NCI-H2081 treated with DMSO at 0.1 percent for 48 hours (cell line): ENCODE measurements around the gene URB1.
"Not testable (repeated sequence)": the region's sequence is repeated elsewhere in the genome, so short reads cannot be mapped to it uniquely, and the experiment has no call there.

ENCODE experiments used
- DNase-seq: peaks from one replicate; lab custom pipeline; 2025; lab: John Stamatoyannopoulos, UW

The URB1 gene

DNA sequence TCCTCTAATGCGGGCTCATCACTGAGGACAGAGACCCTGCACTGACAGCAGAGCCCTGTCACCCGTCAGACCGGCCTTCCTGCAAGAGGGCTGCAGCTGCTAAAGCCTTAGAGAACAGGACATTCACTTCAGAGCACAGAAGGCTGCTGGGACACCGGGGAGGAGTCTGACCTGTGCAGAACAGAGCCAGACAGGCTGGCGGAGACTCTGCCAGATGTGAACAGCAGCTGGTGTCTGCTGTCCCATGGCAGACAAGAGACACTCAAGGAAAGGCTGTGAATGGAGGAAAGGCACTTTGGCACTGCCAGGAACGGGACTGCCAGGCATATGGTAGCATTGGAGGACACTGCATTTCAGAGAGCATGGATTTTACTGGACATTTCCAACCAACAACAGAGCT is 72.8 kb downstream of the URB1 start:
- DNase-seq = no peak

DNA sequence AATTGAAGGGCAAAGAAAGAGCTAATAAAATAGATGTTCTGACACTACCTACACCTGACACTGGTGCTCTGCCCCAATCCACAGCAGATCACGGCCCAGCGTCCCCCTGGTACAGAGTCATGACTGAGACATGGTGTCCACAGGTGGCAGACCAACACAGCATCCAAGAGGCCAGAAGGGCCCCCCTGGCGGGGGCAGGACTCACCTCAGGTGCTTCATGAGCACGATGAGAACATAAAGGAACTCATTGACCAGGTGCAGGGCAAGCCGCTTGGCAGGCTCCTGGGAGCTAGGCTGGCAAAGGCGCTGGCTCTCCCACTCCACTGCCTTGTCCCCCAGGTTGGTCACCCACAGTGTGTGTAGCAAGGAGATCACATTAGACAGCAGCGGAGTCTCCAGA is 73.8 kb downstream of the URB1 start:
- no peak for DNase-seq

DNA sequence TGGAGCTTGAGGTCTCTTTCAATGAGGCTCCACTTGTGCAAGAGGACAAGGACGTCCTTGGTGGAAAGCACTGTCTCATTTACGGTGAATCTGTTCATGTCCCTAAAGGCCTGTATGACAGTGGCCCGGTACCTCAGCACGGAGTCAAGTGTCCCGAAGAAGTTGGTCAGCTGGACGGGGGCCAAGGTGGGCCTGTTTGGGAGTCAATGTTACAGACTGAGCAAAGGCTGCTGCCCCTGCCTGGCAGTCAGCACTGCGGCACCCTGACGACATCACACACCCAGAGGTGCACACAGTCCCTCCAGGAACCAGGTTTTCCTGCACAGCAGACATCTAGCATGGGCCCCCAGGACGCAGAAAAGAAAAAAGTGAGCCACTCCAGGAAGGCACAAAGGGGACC is 75.1 kb downstream of the URB1 start:
- no peak for DNase-seq

DNA sequence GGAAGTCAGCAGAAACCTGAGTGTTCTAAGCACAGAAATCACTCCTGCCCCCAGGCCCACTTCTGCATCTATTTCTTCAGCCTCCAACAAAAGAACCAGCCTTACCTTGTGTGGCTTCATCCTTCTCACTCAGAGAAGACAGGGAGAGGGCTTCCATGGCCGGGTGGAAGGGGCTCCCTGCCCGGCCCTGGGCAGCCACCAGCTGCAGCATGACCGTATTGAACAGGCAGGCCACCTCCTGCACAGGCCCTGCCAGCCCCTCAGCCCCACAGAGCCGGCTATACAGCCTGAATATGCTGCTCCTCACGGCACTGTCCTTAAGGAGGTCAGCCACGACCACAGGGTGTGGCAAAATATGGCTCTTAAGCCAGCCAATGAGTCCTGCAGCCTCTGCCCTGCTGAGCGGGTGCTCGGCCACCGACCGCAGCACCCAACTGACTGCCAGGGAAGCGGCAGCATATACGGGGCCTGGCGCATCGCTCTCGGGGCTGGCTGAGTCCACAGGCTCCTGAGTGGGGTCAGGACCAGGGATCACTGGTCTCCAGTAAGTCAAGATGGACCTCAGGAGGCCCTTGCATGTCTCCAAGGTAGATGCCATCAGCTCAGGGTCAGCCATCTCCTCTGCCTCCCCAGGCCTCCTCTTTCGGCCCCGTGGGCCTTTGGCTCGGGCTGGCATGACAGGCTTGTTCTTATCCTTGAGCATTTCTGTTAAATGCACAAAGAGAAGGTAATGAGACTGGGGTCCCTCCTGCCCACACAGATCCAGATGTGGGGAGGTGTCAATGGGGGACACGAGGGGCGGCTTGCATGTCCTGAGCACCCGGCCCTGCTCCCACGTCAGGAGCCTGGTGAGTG is 76.2 kb downstream of the URB1 start:
- DNase-seq = no peak

DNA sequence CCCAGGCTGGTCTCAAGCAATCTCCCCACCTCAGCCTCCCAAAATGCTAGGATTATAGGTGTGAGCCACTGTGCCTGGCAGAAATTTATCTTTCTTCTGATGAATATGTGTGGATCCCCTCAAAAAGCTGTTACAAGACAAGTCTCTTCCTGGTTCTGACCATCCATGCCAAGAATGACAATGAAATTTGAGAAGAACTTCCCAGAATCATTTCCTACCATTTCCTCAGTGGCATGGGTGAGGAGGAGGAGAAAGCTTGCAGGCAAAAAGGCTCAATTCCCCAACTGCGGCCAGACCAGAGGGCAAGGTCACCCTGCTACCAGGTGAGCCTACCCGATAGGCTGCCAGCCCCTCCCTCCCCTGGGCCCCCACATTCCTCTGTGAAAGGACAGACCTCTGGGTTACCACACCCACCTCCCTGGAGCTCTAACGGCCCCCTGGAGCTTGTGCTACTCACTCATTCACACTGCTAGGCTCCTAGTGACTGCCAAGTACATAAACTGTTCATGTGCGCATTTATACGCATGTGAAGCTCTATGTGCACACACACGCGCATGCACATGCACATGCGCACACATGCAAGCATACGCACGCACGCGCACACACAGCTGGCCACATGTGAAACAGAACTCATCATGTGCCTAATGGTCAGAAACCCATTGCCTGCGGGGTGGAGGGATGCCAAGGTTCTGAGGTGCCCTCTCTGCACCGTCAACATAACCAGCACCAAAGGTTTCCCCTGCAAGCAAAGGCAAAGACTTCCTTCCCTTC is 77.1 kb downstream of the URB1 start:
- DNase-seq = no peak

DNA sequence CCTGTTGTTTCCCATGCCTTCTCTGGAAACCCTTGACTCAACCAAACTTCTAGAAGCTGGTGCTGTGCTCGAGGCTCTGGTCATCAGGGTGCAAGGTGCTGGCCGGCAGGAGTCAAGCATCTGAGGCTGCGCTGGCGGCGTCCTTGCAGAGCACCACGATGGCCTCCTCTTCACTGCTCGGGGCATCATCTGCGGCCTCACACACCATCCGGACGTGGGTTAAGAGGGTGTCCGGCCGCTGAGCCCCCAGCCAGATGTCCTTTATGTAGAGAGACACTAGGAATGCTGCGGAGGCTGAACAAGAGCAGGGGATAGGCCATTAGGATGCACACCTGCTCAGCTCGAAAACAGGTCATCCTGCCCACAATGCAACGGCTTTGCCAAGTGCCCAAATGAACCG is 78.0 kb downstream of the URB1 start:
- DNase-seq = no peak

DNA sequence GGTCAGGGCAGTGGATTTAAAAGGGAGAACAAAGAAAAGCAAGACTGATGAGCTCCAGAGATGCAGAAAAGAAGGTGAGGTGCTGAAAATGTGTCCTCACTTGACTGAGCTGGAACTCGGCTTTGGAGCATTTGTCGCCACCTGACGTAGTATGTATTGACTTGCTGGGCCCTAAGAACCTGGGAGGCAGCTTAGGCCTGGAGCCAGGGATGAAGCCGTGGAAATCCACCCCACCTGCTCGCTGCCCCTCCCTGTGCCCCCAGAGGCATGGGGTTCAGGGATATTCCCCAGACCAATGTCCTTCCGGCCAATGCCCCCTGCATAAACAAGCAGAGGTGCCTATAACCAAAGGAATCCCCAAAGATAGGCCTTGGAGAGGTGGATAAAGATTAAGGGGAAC is 79.8 kb downstream of the URB1 start:
- DNase-seq = no peak

DNA sequence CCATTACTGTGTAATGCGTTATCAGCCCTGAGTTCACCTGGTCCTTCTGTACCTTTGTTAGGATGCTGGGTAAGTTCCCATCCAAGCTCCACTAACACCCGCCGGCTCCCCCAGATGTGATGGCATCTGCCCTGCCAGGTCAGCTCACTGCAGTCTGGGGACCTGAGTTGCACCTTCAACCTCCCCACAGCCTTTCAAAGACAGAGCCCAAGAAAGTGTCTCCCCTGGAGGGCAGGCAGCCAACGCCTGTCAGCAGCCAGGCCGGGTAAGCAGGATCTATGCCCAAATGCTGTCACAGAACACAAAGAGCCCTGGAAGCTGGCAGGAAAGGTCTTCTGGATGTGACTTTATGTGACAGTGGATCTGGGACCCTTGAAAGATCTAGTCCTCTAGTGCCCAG is 80.5 kb downstream of the URB1 start:
- no peak for DNase-seq

DNA sequence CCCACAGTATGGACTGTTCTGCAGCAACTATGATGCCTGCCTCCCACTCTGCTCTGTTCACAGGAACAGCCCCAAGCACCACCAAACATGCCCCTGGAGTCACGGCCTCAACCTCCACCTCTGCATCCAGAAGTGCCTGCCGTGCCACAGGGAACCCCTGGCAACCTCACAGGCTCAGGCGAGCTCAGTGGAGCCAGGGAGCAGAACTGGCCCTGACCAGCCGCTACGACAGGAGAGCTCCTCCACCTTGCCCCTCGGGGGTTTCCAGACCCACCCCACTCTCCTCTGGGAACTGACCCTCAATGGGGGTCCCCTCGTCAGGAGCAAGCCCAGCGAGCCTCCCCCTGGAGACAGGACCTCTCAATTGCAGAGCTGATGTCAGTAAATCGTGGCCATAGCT is 81.2 kb downstream of the URB1 start:
- no peak for DNase-seq

DNA sequence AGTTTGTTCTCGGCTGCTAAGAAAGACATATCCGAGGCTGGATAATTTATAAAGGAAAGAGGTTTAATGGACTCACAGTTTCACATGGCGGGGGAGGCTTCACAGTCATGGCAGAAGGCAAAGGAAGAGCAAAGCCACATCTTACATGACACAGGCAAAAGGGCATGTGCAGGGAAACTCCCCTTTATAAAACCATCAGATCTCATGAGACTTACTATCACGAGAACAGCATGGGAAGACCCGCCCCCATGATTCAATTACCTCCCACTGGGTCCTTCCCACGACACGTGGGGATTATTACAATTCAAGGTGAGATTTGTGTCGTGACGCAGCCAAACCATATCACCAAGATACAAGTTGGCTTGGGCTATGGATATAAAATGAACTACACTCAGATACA is 81.8 kb downstream of the URB1 start:
- DNase-seq = not testable (repeated sequence)

DNA sequence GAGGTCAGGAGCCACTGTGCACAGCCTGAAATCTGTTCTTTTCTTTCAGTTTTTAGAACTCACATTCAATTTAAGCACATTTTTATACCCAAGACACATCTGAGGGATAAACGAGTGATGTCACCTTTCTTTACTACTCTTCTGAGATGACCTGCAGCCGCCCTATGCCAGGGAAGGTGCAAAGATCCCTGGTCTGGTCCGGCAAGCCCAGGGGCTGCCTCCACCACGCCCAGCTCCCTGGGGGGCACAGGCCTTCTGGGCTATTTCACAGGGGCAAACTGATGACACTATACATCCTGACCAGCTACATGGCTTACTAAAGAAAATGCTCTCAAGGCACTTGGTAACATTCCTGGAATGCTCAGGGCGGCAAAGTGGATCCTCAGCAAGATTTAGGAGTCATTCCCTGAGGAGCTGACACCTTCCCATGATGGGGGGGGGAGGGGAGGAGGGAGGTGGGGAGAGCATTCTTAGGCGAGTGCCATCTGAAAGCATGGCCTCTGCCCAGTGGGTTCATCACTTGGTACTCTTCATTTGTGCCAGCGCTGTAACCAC is 82.8 kb downstream of the URB1 start:
- DNase-seq = no peak

DNA sequence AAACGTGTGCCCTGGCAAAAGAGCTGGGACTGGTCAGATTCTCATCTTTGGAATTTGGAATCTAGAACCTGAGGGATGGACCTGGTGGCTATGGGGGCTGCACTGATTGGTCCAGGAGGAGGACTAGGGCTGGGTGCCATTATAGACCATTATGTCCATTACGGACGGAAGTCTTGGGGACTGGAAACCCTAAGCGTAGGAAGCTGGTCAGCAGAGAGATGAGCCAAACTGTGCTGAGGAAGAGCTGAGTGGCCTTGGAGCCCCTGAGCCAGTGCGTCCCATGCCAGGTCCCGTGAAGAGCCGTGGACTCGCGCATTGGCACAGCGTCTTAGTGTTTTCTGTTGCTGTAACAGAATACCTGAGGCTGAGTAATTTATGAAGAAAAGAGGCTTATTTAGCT is 84.1 kb downstream of the URB1 start:
- DNase-seq = no peak

DNA sequence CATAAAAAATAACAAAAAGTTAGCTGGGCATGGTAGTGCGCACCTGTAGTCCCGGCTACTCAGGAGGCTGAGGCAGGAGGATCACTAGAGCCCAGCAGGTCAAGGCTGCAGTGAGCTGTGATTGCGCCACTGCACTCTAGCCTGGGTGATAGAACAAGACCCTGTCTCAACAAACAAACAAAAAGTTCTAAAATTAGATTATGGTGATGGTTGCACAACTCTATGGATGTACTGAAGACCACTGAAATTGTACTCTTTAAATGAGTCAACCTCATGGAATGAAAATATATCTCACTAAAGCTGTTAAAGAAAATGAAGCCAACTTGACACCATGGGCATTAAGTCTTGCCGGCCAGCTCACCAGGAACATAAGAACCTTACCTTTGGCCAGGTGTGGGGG is 85.1 kb downstream of the URB1 start:
- DNase-seq = no peak

DNA sequence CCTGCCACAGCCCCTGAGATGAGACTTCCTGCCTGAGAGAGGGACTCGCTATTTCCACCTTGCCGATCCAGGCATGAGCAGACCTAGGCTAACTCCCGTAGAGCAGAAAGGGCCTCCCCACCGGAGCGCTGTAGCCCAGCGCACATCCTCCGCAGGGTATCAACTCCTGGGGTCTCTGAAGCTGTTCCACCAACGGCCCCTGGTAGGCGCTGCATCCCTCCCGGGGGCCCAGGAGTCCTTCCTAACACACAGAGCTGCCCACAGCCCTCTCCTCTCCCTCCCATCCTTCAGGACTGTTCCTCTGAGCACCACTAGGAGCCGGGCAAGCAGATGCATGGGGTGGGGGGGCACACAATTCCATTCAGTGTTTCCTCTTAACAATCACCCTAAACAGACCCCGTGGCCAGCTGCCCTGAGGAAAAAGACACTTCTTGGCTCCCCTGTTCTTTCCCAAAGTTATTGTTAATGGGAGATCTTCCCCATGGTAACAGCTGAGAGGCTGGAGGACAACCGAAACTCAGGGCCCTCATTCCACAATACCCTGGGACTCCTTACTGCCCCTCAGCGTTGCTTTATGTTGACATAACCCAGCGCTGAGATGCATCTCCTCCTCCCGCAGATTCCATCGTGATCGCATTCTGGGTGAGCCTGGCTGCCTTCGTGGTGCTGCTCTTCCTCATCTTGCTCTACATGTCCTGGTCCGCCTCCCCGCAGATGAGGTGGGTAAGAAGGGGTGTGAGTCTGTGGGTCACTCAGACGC is 86.6 kb downstream of the URB1 start:
- DNase-seq = no peak

DNA sequence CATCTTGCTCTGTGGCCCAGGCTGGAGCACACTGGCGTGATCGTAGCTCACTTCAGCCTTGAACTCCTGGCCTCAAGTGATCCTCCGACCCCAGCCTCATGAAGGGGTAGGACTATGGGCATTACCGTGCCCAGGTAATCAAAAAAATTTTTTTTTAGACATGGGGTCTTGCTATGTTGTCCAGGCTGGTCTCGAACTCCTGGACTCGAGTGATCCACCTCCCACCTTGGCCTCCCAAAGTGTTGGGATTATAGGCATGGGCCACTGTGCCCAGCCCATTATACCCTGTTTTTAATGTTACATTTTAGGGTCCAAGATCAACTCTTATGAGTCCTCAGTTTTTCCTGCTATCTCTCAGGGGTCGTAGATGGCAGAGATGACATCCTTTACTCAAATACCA is 87.8 kb downstream of the URB1 start:
- no peak for DNase-seq

DNA sequence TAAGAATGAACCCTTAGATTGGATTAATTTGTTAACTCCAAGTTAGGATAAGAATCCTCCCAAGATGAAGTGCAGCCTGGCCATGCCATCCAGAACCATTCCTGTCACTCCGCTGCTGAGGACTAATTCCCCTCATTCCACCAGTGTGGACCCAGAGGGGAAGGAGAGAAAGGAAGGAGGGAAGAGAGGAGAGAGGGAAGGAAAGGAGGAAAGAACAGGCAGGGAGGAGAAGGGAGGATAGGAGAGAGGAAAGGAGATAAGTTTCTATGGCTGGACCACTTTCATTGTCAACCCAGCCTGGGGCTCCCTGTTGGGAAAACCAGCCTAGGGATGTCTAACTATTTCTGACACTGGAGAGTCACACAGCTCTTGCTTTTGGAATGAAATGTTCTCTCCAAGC is 89.4 kb downstream of the URB1 start:
- no peak for DNase-seq

DNA sequence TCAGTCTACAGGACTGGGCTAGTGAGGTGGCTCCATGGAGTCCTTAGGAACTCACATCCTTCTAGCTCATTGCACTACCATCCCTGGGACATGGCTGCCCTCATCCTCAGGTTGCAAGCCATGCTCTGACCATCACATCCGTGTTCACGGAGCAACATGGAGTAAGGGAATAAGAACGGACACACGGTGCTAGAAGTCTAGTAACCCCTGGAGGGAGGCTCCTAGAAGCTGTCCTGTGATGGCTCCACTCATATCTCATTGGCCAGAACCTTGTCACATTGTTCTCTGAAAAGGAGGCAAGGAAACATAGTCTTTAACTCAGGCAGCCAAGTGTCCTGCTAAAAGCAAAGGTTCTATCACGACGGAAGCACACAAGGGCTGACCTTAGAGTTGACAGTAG is 90.3 kb downstream of the URB1 start:
- no peak for DNase-seq

DNA sequence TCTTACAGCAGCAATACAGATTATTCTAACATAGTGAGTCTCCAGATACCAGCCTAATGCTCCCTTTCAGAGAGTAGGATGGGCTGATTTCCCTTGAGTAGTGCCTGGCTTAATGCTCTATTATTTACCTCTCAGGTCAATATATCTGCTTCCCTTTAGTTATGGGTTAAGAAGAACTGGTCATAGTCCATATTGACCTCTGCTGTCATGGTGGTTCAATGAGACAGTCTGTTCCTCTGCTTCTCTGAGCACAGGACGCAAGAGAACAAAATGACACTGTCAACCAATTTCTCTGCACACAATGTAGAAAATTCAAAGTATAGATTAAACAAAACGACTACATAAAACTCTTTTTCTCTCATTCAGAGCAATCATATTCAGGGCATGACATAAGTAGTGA is 91.2 kb downstream of the URB1 start:
- no peak for DNase-seq

DNA sequence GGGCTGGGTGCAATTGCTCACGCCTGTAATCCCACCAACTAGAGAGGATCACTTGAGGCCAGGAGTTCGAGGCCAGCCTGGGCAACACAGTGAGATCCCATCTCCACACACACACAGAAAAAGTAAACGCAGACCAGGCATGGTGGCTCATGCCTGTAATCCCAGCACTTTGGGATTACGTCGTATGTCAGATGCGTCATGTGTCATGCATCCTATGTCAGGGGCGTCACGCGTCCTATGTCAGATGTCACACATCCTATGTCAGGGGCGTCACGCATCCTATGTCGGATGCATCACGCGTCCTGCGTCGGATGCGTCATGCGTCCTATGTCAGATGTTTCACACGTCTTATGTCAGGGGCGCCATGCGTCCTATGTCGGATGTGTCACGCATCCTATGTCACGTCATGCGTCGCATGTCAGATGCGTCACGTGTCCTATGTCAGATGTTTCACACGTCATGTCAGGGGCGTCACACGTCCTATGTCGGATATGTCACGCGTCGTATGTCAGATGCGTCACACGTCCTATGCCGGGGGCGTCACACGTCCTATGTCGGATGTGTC is 92.6 kb downstream of the URB1 start:
- no peak for DNase-seq

DNA sequence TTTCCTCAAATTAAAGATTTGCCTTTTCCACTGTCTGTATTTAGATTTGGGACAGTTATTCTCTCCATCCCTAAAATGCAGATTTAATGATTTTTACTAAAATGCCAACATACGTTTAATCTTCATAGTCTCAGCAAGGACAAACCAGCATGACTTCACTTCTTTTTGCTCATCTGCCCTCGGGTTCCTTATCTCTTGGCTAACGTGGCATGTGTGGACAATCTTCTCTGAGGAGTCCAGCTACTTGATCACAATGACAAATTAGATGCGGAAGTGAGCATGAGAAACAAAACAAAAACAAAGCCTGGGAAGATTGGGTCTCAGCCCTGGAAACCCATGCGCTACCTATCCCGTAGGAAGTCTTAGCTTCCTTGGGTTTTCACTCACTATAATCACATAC is 93.1 kb downstream of the URB1 start:
- no peak for DNase-seq

DNA sequence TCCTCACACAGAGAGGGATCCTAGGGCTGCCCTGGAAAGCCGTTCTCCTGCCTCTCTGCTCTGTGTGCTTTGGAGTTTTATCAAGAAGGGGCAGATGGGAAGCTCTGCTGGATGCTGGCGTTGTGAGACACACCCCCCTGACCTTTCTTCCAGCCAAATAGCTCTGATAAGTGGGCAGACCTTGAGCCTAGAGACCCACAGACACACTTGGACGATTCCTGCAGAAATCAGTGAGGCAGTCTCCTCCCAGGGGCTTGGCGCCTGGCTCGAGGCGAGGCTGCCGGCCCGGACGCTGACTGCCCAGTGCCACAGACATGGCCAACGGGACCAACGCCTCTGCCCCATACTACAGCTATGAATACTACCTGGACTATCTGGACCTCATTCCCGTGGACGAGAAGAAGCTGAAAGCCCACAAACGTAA is 94.1 kb downstream of the URB1 start, which contains the start of gene MRAP:
TSS of gene MRAP (plus strand) at position 198 of the 424 bp plus-strand sequence. CDS start at position 315, 117 bp downstream.
- no peak for DNase-seq

DNA sequence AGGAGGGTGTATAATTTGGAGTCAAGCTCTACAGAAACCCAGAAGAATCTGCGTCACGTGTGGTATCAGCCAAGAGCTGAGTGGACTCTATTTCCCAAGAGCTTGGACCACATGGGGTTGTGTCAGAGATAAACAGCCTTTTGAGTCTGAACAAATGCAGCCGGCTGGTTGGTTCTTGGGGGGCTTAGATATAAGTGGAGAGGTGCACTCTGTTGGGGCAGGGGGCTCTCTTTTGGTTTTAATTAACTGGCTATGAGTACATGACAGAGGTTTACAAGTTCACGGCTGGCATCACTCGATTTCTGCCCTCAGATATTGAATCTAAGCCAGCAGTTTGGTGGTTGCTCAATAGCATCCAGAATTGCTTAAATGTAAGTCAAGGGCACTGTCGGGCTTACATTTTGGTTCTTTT is 94.7 kb downstream of the URB1 start:
- no peak for DNase-seq
